Peyer's patch (tissue), 4 donors: ENCODE data around the gene FUT1.

Experiments
- POLR2A ChIP-seq, 2 donors: fragments of 450-650 bp; IDR thresholded peaks; one replicate each; pipeline ENCODE4 v1.5.1; 2017; ENCODE audit warnings: antibody characterized with exemption in 2 of 2, mild to moderate bottlenecking in 2 of 2, moderate library complexity in 2 of 2
- TF ChIP-seq, protein P1 (sequence below), 6 experiments: fragments of 450-650 bp in 4 of 6; fragments of 200-600 bp in 2 of 6; sonication (generic) in 1 of 6; IDR thresholded peaks; one replicate each; pipeline ENCODE4 v1.5.1; 2017 to 2019; ENCODE audit warnings: antibody characterized with exemption in 6 of 6, mild to moderate bottlenecking in 3 of 6, moderate library complexity in 1 of 6

DNA sequence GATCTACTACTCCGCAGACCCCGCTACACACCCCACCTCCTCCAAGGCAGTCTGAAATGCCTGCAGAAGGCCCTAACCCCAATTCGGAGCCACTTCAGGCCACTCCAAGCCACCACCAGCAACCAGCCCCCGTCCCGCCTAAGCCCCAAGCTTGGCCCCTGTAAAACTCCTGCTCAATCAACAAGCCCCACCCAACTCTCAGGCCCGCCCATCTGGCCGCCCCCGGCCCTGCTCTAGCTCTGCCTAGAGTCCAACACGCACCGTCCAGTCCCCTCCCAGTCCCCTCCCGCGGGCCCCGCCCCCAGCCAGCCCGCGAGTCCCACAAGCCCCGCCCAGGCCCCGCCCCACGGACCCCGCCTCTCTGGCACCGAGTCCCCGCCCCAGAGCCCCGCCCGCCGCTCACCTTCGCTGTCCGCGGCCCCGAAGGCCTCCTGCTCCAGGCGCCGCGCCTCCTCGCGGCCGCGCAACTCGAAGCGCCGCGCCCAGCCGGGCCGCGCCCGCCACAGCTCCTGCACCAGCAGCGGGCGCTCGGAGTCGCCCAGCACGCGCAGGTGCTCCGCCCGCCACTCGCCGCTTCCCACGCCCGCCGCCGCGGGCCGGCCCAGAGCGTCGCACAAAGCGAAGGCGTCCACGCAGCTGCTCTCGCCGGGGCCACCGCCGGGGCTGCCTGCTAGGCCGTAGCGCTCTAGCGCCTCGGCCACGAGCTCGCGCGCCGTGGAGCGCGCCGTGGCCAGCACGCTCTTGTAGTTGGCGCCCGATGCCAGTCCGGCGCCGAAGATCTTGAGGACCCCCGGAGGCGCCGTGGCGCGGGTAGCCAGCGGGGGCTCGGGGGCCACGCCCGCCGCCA, 13.7 kb downstream of the FUT1 start:
- TF ChIP-seq, protein P1, sequence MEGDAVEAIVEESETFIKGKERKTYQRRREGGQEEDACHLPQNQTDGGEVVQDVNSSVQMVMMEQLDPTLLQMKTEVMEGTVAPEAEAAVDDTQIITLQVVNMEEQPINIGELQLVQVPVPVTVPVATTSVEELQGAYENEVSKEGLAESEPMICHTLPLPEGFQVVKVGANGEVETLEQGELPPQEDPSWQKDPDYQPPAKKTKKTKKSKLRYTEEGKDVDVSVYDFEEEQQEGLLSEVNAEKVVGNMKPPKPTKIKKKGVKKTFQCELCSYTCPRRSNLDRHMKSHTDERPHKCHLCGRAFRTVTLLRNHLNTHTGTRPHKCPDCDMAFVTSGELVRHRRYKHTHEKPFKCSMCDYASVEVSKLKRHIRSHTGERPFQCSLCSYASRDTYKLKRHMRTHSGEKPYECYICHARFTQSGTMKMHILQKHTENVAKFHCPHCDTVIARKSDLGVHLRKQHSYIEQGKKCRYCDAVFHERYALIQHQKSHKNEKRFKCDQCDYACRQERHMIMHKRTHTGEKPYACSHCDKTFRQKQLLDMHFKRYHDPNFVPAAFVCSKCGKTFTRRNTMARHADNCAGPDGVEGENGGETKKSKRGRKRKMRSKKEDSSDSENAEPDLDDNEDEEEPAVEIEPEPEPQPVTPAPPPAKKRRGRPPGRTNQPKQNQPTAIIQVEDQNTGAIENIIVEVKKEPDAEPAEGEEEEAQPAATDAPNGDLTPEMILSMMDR (IDR thresholded peaks at IDR 0.05), result peak in 5 of 6 experiments; percentile 35 to 94 (median 84)
- no peak for TF ChIP-seq POLR2A (IDR thresholded peaks at IDR 0.05)
